ENCODE data around the gene GRK4. TPM values are rescaled to one million over a fixed set of nuclear protein-coding genes. Genes with fewer than 3 reads are reported as not detected.
"Not testable (repeated sequence)": the region's sequence is repeated elsewhere in the genome, so short reads cannot be mapped to it uniquely, and the experiment has no call there.

Gene GRK4
- total RNA-seq, 1 donor from 2014 or later: 10.5 TPM

GRCh38 chr4:2954358-2955185 is 8.8 kb upstream of the GRK4 start:
- no peak for DNase-seq (ENCODE audit: extremely low spot score, unreplicated experiment)
- H3K4me3 Mint-ChIP-seq (ENCODE audit: unreplicated experiment): no peak overlapping the region
- H3K4me1 Mint-ChIP-seq (ENCODE audit: unreplicated experiment): peaks cover 14% of the 10 kb centered on the region
- peak; percentile 15 for TF ChIP-seq CTCF (IDR thresholded peaks at IDR 0.05)
- H3K27ac Mint-ChIP-seq (ENCODE audit: unreplicated experiment): no peak overlapping the region
- H3K27me3 Mint-ChIP-seq (ENCODE audit: unreplicated experiment): no peaks in the 10 kb centered on the region
- no peaks in the 10 kb centered on the region for H3K9me3 Mint-ChIP-seq (ENCODE audit: unreplicated experiment)
- peaks cover 59% of the 10 kb centered on the region for H3K36me3 Mint-ChIP-seq (ENCODE audit: unreplicated experiment)

- H3K27ac Mint-ChIP-seq (ENCODE audit: unreplicated experiment); H3K9me3 Mint-ChIP-seq (ENCODE audit: unreplicated experiment); H3K27me3 Mint-ChIP-seq (ENCODE audit: unreplicated experiment); H3K4me3 Mint-ChIP-seq (ENCODE audit: unreplicated experiment); DNase-seq (ENCODE audit: extremely low spot score, unreplicated experiment): not testable (repeated sequence)
- peak; percentile 12 for TF ChIP-seq CTCF (IDR thresholded peaks at IDR 0.05)
- Mint-ChIP-seq H3K36me3 (ENCODE audit: unreplicated experiment) (peaks cover 54% of the 10 kb centered on the region), H3K4me1 (ENCODE audit: unreplicated experiment) (peaks cover 19% of the 10 kb centered on the region)
These were observed 8.0 kb upstream of the GRK4 start for GRCh38 chr4:2955186-2956044.

GRCh38 chr4:2958446-2958845 is 4.9 kb upstream of the GRK4 start:
- no peak for TF ChIP-seq CTCF (IDR thresholded peaks at IDR 0.05)
- Mint-ChIP-seq H3K27ac (ENCODE audit: unreplicated experiment) (peak overlapping the region; percentile 61), H3K4me1 (ENCODE audit: unreplicated experiment) (peaks cover 30% of the 10 kb centered on the region), H3K27me3 (ENCODE audit: unreplicated experiment) (no peaks in the 10 kb centered on the region), H3K36me3 (ENCODE audit: unreplicated experiment) (peaks cover 32% of the 10 kb centered on the region), H3K4me3 (ENCODE audit: unreplicated experiment) (no peak overlapping the region), H3K9me3 (ENCODE audit: unreplicated experiment) (no peaks in the 10 kb centered on the region)
- DNase-seq (ENCODE audit: extremely low spot score, unreplicated experiment): no peak

- H3K4me1 Mint-ChIP-seq (ENCODE audit: unreplicated experiment): peaks cover 36% of the 10 kb centered on the region
- H3K27me3 Mint-ChIP-seq (ENCODE audit: unreplicated experiment); H3K27ac Mint-ChIP-seq (ENCODE audit: unreplicated experiment); H3K9me3 Mint-ChIP-seq (ENCODE audit: unreplicated experiment); DNase-seq (ENCODE audit: extremely low spot score, unreplicated experiment); H3K4me3 Mint-ChIP-seq (ENCODE audit: unreplicated experiment): not testable (repeated sequence)
- H3K36me3 Mint-ChIP-seq (ENCODE audit: unreplicated experiment): peaks cover 21% of the 10 kb centered on the region
These were observed 2.9 kb upstream of the GRK4 start for GRCh38 chr4:2960450-2960849.

- DNase-seq (ENCODE audit: extremely low spot score, unreplicated experiment): no peak
- peak overlapping the region; percentile 91 for H3K4me3 Mint-ChIP-seq (ENCODE audit: unreplicated experiment)
- peak overlapping the region; percentile 92 for H3K27ac Mint-ChIP-seq (ENCODE audit: unreplicated experiment)
- no peaks in the 10 kb centered on the region for H3K27me3 Mint-ChIP-seq (ENCODE audit: unreplicated experiment)
- H3K36me3 Mint-ChIP-seq (ENCODE audit: unreplicated experiment): peaks cover 14% of the 10 kb centered on the region
- peaks cover 36% of the 10 kb centered on the region for H3K4me1 Mint-ChIP-seq (ENCODE audit: unreplicated experiment)
- no peak for TF ChIP-seq CTCF (IDR thresholded peaks at IDR 0.05)
- no peaks in the 10 kb centered on the region for H3K9me3 Mint-ChIP-seq (ENCODE audit: unreplicated experiment)
These were observed 2.0 kb upstream of the GRK4 start for GRCh38 chr4:2961421-2961810.

Measured in osteocyte (in vitro differentiated cells).